IMR-90 (cell line): ENCODE data around the gene NOL4L. TPM values are rescaled to one million over a fixed set of nuclear protein-coding genes. Genes with fewer than 3 reads are reported as not detected.

ENCODE experiments used
- ATAC-seq: fragments of 200-7000 bp; cut with Tn5 transposase; 2 replicates; pipeline ENCODE4 v1.9.1; 2020; ENCODE audit warnings: low read depth, mild to moderate bottlenecking, moderate library complexity
- BruUV-seq: library from RNA; stranded (reverse); fragments of 400-500 nt; replicated peaks from 2 replicates; lab custom pipeline; 2021; lab: Mats Ljungman, UMichigan
- CTCF ChIA-PET: fragments of 300-600 bp; formaldehyde crosslinking; extraction: SDS; loops from one replicate; lab custom pipeline; 2021; ENCODE audit warnings: antibody characterized with exemption; lab: Yijun Ruan, JAX
- POLR2A ChIA-PET: fragments of 300-600 bp; sonication (Branson Sonifier 250); formaldehyde crosslinking; loops from one replicate; lab custom pipeline; 2022; ENCODE audit warnings: antibody characterized with exemption; ENCODE audit not compliant: unreplicated experiment; lab: Charles Lee
- DNase-seq: peaks from one replicate; pipeline ENCODE4 v3.0.0; 2013
- H2AFZ ChIP-seq: replicated peaks from 2 replicates; pipeline ENCODE3; 2013; ENCODE audit warnings: low read length, mild to moderate bottlenecking; ENCODE audit not compliant: poor library complexity
- H2AK5ac ChIP-seq: 2 replicates; pipeline ENCODE4 v1.6.1; 2013; ENCODE audit warnings: low read depth, low read length, inconsistent platforms
- H2AK9ac ChIP-seq: replicated peaks from 2 replicates; pipeline ENCODE3; 2013; ENCODE audit warnings: mild to moderate bottlenecking, low read depth, low read length, moderate library complexity; ENCODE audit not compliant: poor library complexity
- H2BK120ac ChIP-seq: 2 replicates; pipeline ENCODE4 v1.6.1; 2013; ENCODE audit warnings: low read depth, low read length, inconsistent platforms
- H2BK15ac ChIP-seq: 3 replicates; pipeline ENCODE4 v1.6.1; 2013; ENCODE audit warnings: low read depth, low read length, inconsistent platforms
- H2BK20ac ChIP-seq: 2 replicates; pipeline ENCODE4 v1.6.1; 2013; ENCODE audit warnings: low read depth, mild to moderate bottlenecking, inconsistent platforms, low read length, moderate library complexity
- H2BK5ac ChIP-seq: 2 replicates; pipeline ENCODE4 v1.6.1; 2013; ENCODE audit warnings: mild to moderate bottlenecking, low read depth, low read length, inconsistent platforms; ENCODE audit not compliant: poor library complexity, severe bottlenecking
- H3K14ac ChIP-seq: replicated peaks from 2 replicates; pipeline ENCODE4 v1.6.1; 2013; ENCODE audit warnings: low read depth, low read length, inconsistent platforms
- H3K18ac ChIP-seq: 2 replicates; pipeline ENCODE4 v1.6.1; 2013; ENCODE audit warnings: low read depth, low read length, control low read depth
- H3K23ac ChIP-seq: 2 replicates; pipeline ENCODE4 v1.6.1; 2013; ENCODE audit warnings: low read depth, low read length, inconsistent platforms
- H3K27ac ChIP-seq: 2 replicates; pipeline ENCODE4 v1.5.1; 2013; ENCODE audit warnings: mild to moderate bottlenecking, control low read depth, low read length; ENCODE audit not compliant: insufficient read depth
- H3K27me3 ChIP-seq: 2 replicates; pipeline ENCODE4 v1.6.1; 2013; ENCODE audit warnings: low read length; ENCODE audit not compliant: control insufficient read depth, insufficient read depth
- H3K36me3 ChIP-seq: 2 replicates; pipeline ENCODE4 v1.6.1; 2013; ENCODE audit warnings: low read length, mixed read lengths; ENCODE audit not compliant: control insufficient read depth, insufficient read depth
- H3K4ac ChIP-seq: 2 replicates; pipeline ENCODE4 v1.6.1; 2013; ENCODE audit warnings: low read depth, low read length, inconsistent platforms
- H3K4me1 ChIP-seq: 2 replicates; pipeline ENCODE4 v1.6.1; 2013; ENCODE audit warnings: low read length, mixed read lengths; ENCODE audit not compliant: control insufficient read depth, insufficient read depth
- H3K4me2 ChIP-seq: 2 replicates; pipeline ENCODE4 v1.6.1; 2013; ENCODE audit warnings: low read depth, mild to moderate bottlenecking, control low read depth, low read length, moderate library complexity
- H3K4me3 ChIP-seq: 2 replicates; pipeline ENCODE4 v1.5.1; 2013; ENCODE audit warnings: low read depth, mild to moderate bottlenecking, control low read depth, low read length, moderate library complexity; ENCODE audit not compliant: insufficient read depth
- H3K56ac ChIP-seq: 2 replicates; pipeline ENCODE4 v1.6.1; 2013; ENCODE audit warnings: low read length, inconsistent platforms; ENCODE audit not compliant: insufficient read depth; ENCODE audit errors: extremely low read depth
- H3K79me1 ChIP-seq, 2 experiments: 2 replicates each; pipeline ENCODE4 v1.6.1; 2013; ENCODE audit warnings: low read length in 2 of 2, inconsistent platforms in 1 of 2, low read depth in 1 of 2
- H3K9ac ChIP-seq: 2 replicates; pipeline ENCODE4 v1.6.1; 2013; ENCODE audit warnings: low read depth, low read length, control low read depth
- H3K9me1 ChIP-seq: 2 replicates; pipeline ENCODE4 v1.6.1; 2013; ENCODE audit warnings: low read length, inconsistent platforms; ENCODE audit not compliant: insufficient read depth
- H3K9me3 ChIP-seq: 2 replicates; pipeline ENCODE4 v1.6.1; 2013; ENCODE audit warnings: low read length; ENCODE audit not compliant: control insufficient read depth, insufficient read depth
- H4K20me1 ChIP-seq: 2 replicates; pipeline ENCODE4 v1.6.1; 2013; ENCODE audit warnings: low read length, inconsistent platforms; ENCODE audit not compliant: insufficient read depth
- H4K5ac ChIP-seq: 2 replicates; pipeline ENCODE4 v1.6.1; 2013; ENCODE audit warnings: mild to moderate bottlenecking, low read depth, low read length, control low read depth
- H4K8ac ChIP-seq, 2 experiments: 2 replicates each; pipeline ENCODE4 v1.6.1; 2013; ENCODE audit warnings: low read depth in 2 of 2, low read length in 2 of 2, control low read depth in 1 of 2, inconsistent platforms in 1 of 2
- H4K91ac ChIP-seq: 2 replicates; pipeline ENCODE4 v1.6.1; 2013; ENCODE audit warnings: low read depth, low read length, inconsistent platforms; ENCODE audit not compliant: insufficient read depth
- CEBPB ChIP-seq: IDR thresholded peaks from 2 replicates; pipeline ENCODE4 v1.6.1; 2012; ENCODE audit warnings: low read depth, low read length, improper control_type of control experiment
- CHD1 ChIP-seq: IDR thresholded peaks from 2 replicates; pipeline ENCODE4 v1.6.1; 2012; ENCODE audit warnings: low read depth, low read length, improper control_type of control experiment
- FOS ChIP-seq: fragments of 150-350 bp; IDR thresholded peaks from 2 replicates; pipeline ENCODE4 v1.6.1; 2016; ENCODE audit warnings: low read depth, low read length
- MAZ ChIP-seq: IDR thresholded peaks from 2 replicates; pipeline ENCODE4 v1.6.1; 2012; ENCODE audit warnings: low read depth, mild to moderate bottlenecking, low read length, improper control_type of control experiment, moderate library complexity, borderline replicate concordance
- MXI1 ChIP-seq: IDR thresholded peaks from 2 replicates; pipeline ENCODE4 v1.6.1; 2012; ENCODE audit warnings: low read depth, mild to moderate bottlenecking, low read length, moderate library complexity, borderline replicate concordance
- RAD21 ChIP-seq: IDR thresholded peaks from 2 replicates; pipeline ENCODE4 v1.6.1; 2012; ENCODE audit warnings: low read length, improper control_type of control experiment
- RCOR1 ChIP-seq: IDR thresholded peaks from 2 replicates; pipeline ENCODE4 v1.6.1; 2012; ENCODE audit warnings: mild to moderate bottlenecking, low read length, improper control_type of control experiment; ENCODE audit not compliant: insufficient replicate concordance
- SMC3 ChIP-seq: fragments of 150-350 bp; IDR thresholded peaks from 2 replicates; pipeline ENCODE4 v1.6.1; 2016; ENCODE audit warnings: low read depth, mild to moderate bottlenecking, antibody characterized with exemption, low read length, moderate library complexity
- WGBS, 2 experiments: methylation state at CpG; one replicate each; pipeline versions ENCODE4 v1.1.5 to v1.1.7; 2013; ENCODE audit warnings: missing lambda C conversion rate in 2 of 2; ENCODE audit not compliant: insufficient read length in 1 of 2; ENCODE audit errors: extremely low coverage in 2 of 2; 5-methylcytosine and 5-hydroxymethylcytosine counted together
- dilution Hi-C: fragments of 300-500 bp; cut with HindIII; formaldehyde crosslinking; loops from one replicate; pipeline ENCODE4 v1.14.3; 2018; ENCODE audit warnings: low sequenced_read_pairs; ENCODE audit not compliant: unreplicated experiment
- in situ Hi-C: fragments of 300-500 bp; cut with MboI; formaldehyde crosslinking; loops from 3 replicates; pipeline ENCODE4 v1.14.3; 2019; ENCODE audit warnings: low sequenced_read_pairs, inconsistent platforms, mixed read lengths
- intact Hi-C: fragments of 100-400 bp; cut with micrococcal nuclease; formaldehyde crosslinking; loops from 2 replicates; pipeline ENCODE4 v1.10.0; 2022
- polyA plus RNA-seq, 3 experiments: library from polyadenylated mRNA; depleted of rRNA; stranded (reverse); fragments of >200 nt; gene quantifications; 2 replicates each; pipeline ENCODE4 v1.2.3, GENCODE V29; 2012; ENCODE audit warnings: low replicate concordance in 1 of 3
- total RNA-seq: library from RNA; depleted of rRNA; stranded (reverse); fragments of >200 nt; gene quantifications from 2 replicates; pipeline ENCODE4 v1.2.3, GENCODE V29; 2012

Gene NOL4L
- total and polyA plus RNA-seq, 2 of the 4 experiments (the other 2 are of a cell fraction), result 4.7 to 13.3 TPM

DNA sequence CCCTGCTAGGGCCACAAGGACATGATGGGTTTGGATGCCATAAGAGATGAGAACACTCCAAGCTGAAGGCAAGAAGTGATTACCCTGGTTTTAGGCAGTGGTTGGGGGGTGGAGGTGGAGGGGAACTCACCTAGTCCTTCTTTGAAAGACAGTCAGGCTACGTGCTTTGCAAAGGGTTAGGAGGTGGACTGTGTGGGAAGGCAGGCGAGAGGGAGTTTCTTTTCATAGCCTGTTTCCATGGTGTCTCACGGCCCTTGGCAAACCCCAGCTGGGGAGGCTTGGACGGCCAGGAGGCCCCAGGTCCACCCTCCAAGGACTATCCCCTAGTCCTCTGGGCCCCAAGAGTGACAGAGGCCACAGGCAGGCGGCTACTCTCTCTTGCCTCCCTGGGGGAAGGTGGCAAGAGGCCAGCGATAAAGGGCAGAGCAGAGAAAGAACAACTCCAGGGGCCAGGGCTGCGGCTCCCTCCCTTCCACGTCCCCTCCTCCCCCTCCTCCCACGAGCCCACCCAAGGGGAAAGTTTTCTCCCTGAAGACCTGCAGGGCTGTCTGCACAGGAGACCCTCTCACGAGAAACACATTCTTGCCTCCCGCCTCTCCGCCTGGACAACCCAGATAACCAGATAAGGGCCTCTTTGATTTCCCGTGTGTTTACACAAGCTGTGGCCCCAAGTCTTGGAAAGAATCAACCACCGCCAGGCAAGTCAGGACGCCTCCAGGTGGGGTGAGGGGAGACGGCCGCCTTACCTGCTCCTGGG, 74.4 kb downstream of the NOL4L start:
- H3K23ac ChIP-seq, result no peak overlapping the region
- H2BK20ac ChIP-seq, result no peak overlapping the region
- no peak overlapping the region for H3K18ac ChIP-seq
- dilution Hi-C loops, result no loop called here
- CTCF ChIA-PET, result no interaction called here
- 53% methylated on average over 4 of the region's 17 CpGs; no CpG with 5 or more reads in 1 of the 2 experiments for WGBS, 2 experiments
- no peak for TF ChIP-seq RAD21
- no peak for TF ChIP-seq CHD1
- no peak for TF ChIP-seq MAZ
- no peak for TF ChIP-seq CEBPB
- TF ChIP-seq MXI1, result no peak
- TF ChIP-seq SMC3, result no peak
- no peak for TF ChIP-seq RCOR1
- TF ChIP-seq FOS, result no peak
- no peak overlapping the region for H2BK15ac ChIP-seq
- H3K9ac ChIP-seq, result no peak overlapping the region
- no peak overlapping the region for H4K5ac ChIP-seq
- H3K9me1 ChIP-seq, result peaks cover 6% of the 10 kb centered on the region; the same call in 1 of the 2 replicates
- no peak overlapping the region for H4K91ac ChIP-seq
- H4K8ac ChIP-seq, result no peak overlapping the region
- no peak overlapping the region for H3K14ac ChIP-seq
- POLR2A ChIA-PET, result no interaction called here
- intact Hi-C loops, result no loop called here
- H3K4me3 ChIP-seq, result no peak overlapping the region
- H3K79me1 ChIP-seq, result no peaks in the 10 kb centered on the region
- H3K27ac ChIP-seq, result no peak overlapping the region
- no peak overlapping the region for H2BK5ac ChIP-seq
- no peak overlapping the region for H3K56ac ChIP-seq
- DNase-seq (no peak), ATAC-seq (no peak)
- H4K20me1 ChIP-seq, result no peaks in the 10 kb centered on the region
- no TSS peak for BruUV-seq
- no peak overlapping the region for H3K4ac ChIP-seq
- H2AK5ac ChIP-seq, result no peak overlapping the region
- no peak overlapping the region for H3K4me2 ChIP-seq
- no peak overlapping the region for H2AFZ ChIP-seq
- in situ Hi-C loops, result loop anchor here (10.0 kb wide), 1 partner anchor 264 kb away; no protein-coding TSS in a partner anchor
- no peak overlapping the region for H2AK9ac ChIP-seq
- no peaks in the 10 kb centered on the region for H3K9me3 ChIP-seq
- no peak overlapping the region for H2BK120ac ChIP-seq
- H3K27me3 ChIP-seq, result no peaks in the 10 kb centered on the region
- H3K36me3 ChIP-seq, result no peaks in the 10 kb centered on the region
- peaks cover 4% of the 10 kb centered on the region; the same call in 1 of the 2 replicates for H3K4me1 ChIP-seq
